MM.1S (cell line): ENCODE data around the gene CEP57.

ENCODE experiments used
- EZH2 ChIP-seq: fragments of 300-600 bp; sonication (generic); optimal IDR thresholded peaks from 2 replicates; pipeline ENCODE3; 2017; ENCODE audit warnings: low read depth, mild to moderate bottlenecking, antibody characterized with exemption, low read length, mixed read lengths
- TF ChIP-seq, protein P1 (sequence below): fragments of 300-600 bp; sonication (generic); IDR thresholded peaks from 2 replicates; pipeline ENCODE4 v1.5.1; 2016; ENCODE audit warnings: antibody characterized with exemption, low read length, mixed read lengths

DNA sequence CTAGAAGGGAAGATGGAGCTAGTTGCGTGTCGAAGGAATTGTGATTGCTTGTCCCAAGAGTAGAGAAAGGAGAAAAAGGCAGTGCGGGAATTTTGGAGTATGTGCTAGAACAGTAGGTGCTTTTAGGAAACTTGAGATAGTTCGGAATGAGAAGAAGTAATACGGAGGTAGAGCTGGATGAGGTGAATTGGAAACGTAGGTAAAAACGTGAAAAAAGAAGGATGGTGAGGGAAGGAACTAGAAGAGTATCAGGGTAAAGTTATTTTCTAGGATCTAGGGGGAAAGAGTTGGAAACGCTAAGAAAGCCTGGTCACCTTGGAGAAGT is 1.4 kb downstream of the CEP57 start:
- TF ChIP-seq, protein P1, sequence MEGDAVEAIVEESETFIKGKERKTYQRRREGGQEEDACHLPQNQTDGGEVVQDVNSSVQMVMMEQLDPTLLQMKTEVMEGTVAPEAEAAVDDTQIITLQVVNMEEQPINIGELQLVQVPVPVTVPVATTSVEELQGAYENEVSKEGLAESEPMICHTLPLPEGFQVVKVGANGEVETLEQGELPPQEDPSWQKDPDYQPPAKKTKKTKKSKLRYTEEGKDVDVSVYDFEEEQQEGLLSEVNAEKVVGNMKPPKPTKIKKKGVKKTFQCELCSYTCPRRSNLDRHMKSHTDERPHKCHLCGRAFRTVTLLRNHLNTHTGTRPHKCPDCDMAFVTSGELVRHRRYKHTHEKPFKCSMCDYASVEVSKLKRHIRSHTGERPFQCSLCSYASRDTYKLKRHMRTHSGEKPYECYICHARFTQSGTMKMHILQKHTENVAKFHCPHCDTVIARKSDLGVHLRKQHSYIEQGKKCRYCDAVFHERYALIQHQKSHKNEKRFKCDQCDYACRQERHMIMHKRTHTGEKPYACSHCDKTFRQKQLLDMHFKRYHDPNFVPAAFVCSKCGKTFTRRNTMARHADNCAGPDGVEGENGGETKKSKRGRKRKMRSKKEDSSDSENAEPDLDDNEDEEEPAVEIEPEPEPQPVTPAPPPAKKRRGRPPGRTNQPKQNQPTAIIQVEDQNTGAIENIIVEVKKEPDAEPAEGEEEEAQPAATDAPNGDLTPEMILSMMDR: no peak
- TF ChIP-seq EZH2: no peak
